Epithelial cell of esophagus (primary cell): Measurements from ENCODE around the gene CNGB1.
A peak's percentile ranks its signal among the peaks of the same experiment; 100 is the strongest.
"Not testable (repeated sequence)": the region's sequence is repeated elsewhere in the genome, so short reads cannot be mapped to it uniquely, and the experiment has no call there.

Experiments used
- DNase-seq: peaks from one replicate; pipeline ENCODE4 v3.0.0; 2010; ENCODE audit warnings: low read depth
- H3K4me3 ChIP-seq: 2 replicates; pipeline ENCODE4 v1.5.1; 2011; ENCODE audit warnings: mild to moderate bottlenecking, low read length, control low read depth
- TF ChIP-seq, protein P1 (sequence below): IDR thresholded peaks from 2 replicates; pipeline ENCODE4 v1.5.1; 2011; ENCODE audit warnings: low read depth, mild to moderate bottlenecking, low read length, control low read depth, inconsistent platforms; ENCODE audit not compliant: insufficient read depth; ENCODE audit errors: missing control alignments

CNGB1 gene

DNA sequence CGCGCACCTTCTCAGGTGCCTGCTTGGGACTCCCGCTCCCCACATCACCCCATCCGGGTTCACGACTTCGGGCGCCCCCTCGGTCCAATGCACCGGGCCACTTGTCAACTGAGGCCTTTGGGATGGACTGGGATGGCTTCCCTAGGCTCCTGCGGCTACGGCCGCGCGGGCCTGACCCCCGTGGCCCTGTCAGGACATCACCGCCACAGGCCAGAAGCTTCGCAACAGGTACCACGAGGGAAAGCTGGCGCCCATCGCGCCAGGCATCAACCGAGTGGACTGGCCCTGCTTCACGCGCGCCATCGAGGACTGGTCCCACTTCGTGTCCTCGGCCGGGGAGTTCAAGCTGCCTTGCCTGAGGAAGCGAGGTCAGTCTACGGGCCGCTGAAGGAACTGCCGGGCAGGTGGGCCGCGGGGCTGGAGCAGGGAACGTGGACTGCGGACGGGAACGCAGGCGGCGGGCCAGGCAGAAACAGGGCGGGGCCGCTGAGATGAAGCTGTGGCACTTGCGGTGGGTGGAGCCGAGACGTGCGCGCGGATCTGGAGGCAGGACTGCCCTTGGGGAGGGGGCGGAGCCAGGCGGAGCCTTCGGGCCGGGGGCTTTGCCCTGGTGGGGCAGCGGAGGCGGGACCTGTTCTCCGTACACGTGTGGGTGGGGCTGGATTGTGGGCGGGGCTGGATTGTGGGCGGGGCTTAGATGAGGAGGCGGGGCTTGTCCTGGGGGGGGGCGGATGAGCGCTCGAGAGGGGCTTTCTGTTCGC lies 13.7 kb upstream of the CNGB1 start:
- peak overlapping the region; percentile 75 for H3K4me3 ChIP-seq
- TF ChIP-seq, protein P1, sequence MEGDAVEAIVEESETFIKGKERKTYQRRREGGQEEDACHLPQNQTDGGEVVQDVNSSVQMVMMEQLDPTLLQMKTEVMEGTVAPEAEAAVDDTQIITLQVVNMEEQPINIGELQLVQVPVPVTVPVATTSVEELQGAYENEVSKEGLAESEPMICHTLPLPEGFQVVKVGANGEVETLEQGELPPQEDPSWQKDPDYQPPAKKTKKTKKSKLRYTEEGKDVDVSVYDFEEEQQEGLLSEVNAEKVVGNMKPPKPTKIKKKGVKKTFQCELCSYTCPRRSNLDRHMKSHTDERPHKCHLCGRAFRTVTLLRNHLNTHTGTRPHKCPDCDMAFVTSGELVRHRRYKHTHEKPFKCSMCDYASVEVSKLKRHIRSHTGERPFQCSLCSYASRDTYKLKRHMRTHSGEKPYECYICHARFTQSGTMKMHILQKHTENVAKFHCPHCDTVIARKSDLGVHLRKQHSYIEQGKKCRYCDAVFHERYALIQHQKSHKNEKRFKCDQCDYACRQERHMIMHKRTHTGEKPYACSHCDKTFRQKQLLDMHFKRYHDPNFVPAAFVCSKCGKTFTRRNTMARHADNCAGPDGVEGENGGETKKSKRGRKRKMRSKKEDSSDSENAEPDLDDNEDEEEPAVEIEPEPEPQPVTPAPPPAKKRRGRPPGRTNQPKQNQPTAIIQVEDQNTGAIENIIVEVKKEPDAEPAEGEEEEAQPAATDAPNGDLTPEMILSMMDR, result no peak
- DNase-seq, result peak; percentile 95

DNA sequence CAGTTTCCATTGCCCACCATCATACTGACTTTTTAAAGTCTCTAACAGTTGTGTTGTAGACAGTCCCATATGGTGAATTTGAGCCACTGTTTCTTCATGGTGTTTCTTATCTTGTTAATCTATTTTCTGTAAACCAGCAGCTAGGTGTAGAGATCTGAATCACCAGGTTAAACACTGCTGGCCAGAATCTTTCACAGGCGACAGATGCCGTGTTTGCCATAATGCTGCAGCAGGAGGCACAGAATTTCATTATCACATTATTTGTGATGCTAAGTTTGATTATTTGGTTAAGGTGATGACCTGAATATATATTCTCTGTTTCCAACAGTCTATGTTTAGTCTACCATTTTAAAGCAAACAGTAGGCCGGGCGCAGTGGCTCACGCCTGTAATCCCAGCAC lies 11.5 kb upstream of the CNGB1 start:
- no peak for DNase-seq
- TF ChIP-seq, protein P1, result no peak
- no peak overlapping the region for H3K4me3 ChIP-seq

DNA sequence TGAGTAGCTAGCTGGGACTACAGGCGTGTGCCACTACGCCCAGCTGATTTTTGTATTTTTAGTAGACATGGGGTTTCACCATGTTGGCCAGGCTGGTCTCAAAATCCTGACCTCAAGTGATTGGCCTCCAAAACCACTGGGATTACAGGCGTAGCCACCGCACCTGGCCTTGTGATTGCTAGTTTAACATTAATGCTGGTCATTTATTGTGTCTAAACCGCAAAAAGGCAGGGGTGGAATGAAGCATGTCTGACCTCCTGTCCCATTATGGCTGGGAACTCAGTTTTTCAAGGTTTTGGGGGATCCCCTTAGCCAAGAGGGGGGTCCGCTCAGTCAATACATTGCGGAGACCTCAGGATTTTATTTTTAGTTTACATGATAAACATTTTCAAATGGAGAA lies 10.7 kb upstream of the CNGB1 start:
- DNase-seq, result no peak
- H3K4me3 ChIP-seq, result no peak overlapping the region
- TF ChIP-seq, protein P1, result no peak

DNA sequence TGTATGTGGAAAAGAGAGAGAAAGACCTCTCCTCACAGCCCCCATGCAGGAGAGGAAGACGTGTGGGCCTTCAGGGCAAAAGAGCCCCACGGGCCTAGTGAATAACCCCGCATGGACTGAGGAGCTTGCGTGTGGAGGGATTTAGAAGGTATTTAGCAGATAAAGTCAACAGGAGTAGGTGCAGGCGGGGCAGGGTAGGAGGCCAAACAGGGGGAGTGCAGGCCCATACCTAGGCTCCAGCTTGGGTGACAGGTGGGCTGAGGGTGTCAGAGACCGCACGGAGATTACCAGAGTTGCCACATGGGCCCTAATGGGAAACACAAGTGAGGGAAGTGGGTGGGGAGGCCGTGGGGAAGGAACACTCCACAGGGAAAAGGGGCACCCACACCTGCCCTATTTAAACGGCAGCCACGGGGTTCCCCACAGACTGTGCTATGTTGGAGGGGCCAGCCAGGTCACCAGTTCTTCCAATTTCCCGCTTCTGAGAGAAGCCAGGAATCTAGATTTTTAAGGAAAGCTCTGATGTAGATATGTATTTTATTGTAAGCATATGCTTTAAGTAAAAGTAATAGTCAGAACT lies 8.2 kb upstream of the CNGB1 start:
- TF ChIP-seq, protein P1, result no peak
- H3K4me3 ChIP-seq, result no peak overlapping the region
- no peak for DNase-seq

DNA sequence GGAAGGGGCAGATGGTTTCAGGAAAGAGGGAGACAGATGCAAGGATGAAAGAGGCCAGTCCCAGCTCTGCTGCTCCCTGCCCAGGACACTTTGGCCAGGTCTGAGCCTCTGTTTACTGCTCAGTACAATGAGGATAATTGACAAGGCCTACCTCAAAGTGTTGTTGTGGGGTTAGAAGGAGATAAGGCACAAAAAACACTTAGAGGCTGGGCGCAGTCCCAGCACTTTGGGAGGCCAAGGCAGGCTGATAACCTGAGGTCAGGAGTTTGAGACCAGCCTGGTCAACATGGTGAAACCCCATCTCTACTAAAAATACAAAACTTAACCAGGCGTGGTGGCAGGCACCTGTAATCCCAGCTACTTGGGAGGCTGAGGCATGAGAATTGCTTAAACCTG lies 7.1 kb upstream of the CNGB1 start:
- not testable (repeated sequence) for DNase-seq, H3K4me3 ChIP-seq

DNA sequence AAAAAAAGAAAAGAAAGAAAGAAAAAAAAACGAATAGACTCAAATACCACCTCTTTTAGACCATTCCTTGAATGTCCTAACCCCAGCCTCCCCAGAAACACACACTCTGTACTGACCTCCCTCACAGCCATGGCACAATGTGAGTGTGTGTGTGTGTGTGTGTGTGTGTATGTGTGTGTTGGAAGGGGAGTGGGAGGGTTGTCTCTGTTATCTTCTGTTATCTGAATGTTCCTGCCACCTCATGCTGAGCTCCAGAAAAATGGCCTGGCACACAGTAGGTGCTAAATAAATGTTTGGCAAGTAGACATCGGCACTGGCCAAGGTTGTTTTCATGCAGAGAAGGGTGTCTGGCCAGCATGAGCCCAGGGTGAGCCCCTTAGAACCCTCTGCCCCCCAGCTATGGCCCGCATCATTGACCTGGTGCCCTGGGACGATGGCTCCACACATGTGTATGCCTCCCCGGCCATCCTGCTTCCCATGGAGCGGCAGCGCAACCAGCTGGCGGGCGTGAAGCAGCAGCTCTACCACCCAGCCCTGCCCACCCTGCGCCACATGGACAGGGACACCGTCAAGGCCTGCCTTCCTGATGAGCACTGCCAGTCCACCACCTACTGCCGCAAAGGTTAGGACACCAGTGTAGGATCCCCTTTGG lies 6.6 kb upstream of the CNGB1 start:
- no peak overlapping the region for H3K4me3 ChIP-seq
- no peak for DNase-seq
- TF ChIP-seq, protein P1, result no peak

DNA sequence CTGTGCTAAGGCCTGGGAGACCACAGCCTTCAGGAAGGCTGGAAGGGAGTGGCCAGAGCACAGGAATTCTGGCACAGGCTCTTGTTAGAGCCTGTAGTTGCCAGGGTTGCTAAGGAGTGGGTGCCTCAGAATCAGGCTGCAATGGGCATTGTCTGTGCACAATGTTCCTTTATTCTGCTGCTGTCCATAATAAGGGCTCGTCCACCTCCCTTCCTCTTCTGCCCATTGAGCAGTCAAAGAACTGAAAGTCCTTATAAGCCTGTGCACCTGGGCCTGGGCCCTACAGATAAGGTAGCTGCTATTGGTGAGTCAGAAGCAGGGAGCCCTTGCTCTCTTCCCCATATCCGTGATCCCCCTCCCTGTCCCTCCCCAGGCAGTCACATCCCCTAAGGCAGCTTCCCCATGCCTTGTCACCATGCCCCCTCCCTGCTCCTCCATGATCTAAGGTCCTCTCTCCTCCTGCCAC lies 5.4 kb upstream of the CNGB1 start:
- TF ChIP-seq, protein P1, result no peak
- H3K4me3 ChIP-seq, result no peak overlapping the region
- DNase-seq, result peak; percentile 54
